SH-SY5Y (cell line): ENCODE results near the gene GPR37L1.

Experiments
- GATA2 ChIP-seq: IDR thresholded peaks from 2 replicates; pipeline ENCODE4 v1.6.1; 2011; ENCODE audit warnings: mild to moderate bottlenecking, low read depth, low read length
- GATA3 ChIP-seq: IDR thresholded peaks from 2 replicates; pipeline ENCODE4 v1.6.1; 2011; ENCODE audit warnings: low read depth, mild to moderate bottlenecking, low read length, moderate library complexity

- TF ChIP-seq GATA3, result no peak
- no peak for TF ChIP-seq GATA2
These were observed 21.8 kb downstream of the GPR37L1 start, which contains the start of gene ARL8A for GRCh38 chr1:202144402-202145067.
